NB4 (cell line): ENCODE data around the gene AIDA.

Experiments used
- POLR2A ChIP-seq: IDR thresholded peaks from 2 replicates; pipeline ENCODE4 v1.6.1; 2011; ENCODE audit warnings: mild to moderate bottlenecking; ENCODE audit not compliant: insufficient read length; ENCODE audit errors: extremely low read depth
- TF ChIP-seq, protein P1 (sequence below): IDR thresholded peaks from one replicate; pipeline ENCODE4 v1.5.1; 2012; ENCODE audit warnings: low read depth, low read length
- TF ChIP-seq, protein P2 (sequence below): IDR thresholded peaks from 2 replicates; pipeline ENCODE4 v1.6.1; 2011; ENCODE audit warnings: low read depth, low read length

GRCh38 chr1:222629921-222630535 lies 82.3 kb downstream of the AIDA start:
- TF ChIP-seq, protein P1, sequence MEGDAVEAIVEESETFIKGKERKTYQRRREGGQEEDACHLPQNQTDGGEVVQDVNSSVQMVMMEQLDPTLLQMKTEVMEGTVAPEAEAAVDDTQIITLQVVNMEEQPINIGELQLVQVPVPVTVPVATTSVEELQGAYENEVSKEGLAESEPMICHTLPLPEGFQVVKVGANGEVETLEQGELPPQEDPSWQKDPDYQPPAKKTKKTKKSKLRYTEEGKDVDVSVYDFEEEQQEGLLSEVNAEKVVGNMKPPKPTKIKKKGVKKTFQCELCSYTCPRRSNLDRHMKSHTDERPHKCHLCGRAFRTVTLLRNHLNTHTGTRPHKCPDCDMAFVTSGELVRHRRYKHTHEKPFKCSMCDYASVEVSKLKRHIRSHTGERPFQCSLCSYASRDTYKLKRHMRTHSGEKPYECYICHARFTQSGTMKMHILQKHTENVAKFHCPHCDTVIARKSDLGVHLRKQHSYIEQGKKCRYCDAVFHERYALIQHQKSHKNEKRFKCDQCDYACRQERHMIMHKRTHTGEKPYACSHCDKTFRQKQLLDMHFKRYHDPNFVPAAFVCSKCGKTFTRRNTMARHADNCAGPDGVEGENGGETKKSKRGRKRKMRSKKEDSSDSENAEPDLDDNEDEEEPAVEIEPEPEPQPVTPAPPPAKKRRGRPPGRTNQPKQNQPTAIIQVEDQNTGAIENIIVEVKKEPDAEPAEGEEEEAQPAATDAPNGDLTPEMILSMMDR, result no peak
- no peak for TF ChIP-seq POLR2A
- TF ChIP-seq, protein P2, sequence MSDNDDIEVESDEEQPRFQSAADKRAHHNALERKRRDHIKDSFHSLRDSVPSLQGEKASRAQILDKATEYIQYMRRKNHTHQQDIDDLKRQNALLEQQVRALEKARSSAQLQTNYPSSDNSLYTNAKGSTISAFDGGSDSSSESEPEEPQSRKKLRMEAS, result no peak
